HUES64 (cell line): ENCODE results near the gene SSR4.

Experiments used
- H3K27ac ChIP-seq: 2 replicates; pipeline ENCODE4 v1.7.0; 2013; ENCODE audit warnings: low read depth, low read length, inconsistent platforms
- H3K27me3 ChIP-seq: 2 replicates; pipeline ENCODE4 v1.6.1; 2013; ENCODE audit warnings: mild to moderate bottlenecking, low read length; ENCODE audit not compliant: insufficient read depth
- H3K36me3 ChIP-seq: 2 replicates; pipeline ENCODE4 v1.6.1; 2013; ENCODE audit warnings: mild to moderate bottlenecking, low read length; ENCODE audit not compliant: insufficient read depth
- H3K4me1 ChIP-seq: 2 replicates; pipeline ENCODE4 v1.6.1; 2013; ENCODE audit warnings: mild to moderate bottlenecking, low read length, moderate library complexity; ENCODE audit not compliant: insufficient read depth
- H3K4me3 ChIP-seq: 2 replicates; pipeline ENCODE4 v1.5.1; 2013; ENCODE audit warnings: mild to moderate bottlenecking, low read length, moderate library complexity
- H3K9ac ChIP-seq: 2 replicates; pipeline ENCODE4 v1.6.1; 2013; ENCODE audit warnings: mild to moderate bottlenecking, low read depth, low read length
- H3K9me3 ChIP-seq: 2 replicates; pipeline ENCODE4 v1.6.1; 2013; ENCODE audit warnings: low read depth, low read length; ENCODE audit not compliant: insufficient read depth
- WGBS: fragments of 150-250, 120-280 bp; methylation state at CpG from one replicate; pipeline ENCODE4 v1.1.7; 2013; ENCODE audit warnings: missing lambda C conversion rate; 5-methylcytosine and 5-hydroxymethylcytosine counted together

The SSR4 gene

DNA sequence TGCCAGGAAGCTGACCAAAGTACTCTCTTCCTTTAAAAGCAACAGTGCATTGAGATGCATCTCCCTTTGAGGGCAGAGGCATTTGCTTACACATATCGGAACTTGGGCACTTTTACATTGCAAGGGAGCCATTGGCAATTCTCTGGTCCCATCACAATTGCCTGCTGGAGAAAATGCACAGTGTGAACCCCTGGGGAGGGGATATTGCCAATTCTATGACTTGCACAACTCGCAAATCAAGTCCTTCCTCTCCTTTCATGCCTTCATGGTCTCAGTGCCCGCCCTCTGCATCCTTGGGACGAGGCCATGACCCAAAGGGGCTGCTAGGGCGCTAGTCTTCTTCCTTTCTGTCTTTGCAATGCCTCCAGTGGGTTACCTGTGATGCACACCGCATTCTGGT is 50.7 kb downstream of the SSR4 start:
- Histone ChIP-seq H3K27me3 (peaks cover 5% of the 10 kb centered on the region; the same call in 1 of the 2 replicates), H3K27ac (peak overlapping the region; percentile 90), H3K4me3 (peak overlapping the region; percentile 27; the same call in 1 of the 2 replicates), H3K9me3 (no peaks in the 10 kb centered on the region), H3K36me3 (no peaks in the 10 kb centered on the region), H3K9ac (peak overlapping the region; percentile 3; the same call in 1 of the 2 replicates), H3K4me1 (peaks cover 47% of the 10 kb centered on the region)
- 3% methylated on average over 5 of the region's 6 CpGs for WGBS

DNA sequence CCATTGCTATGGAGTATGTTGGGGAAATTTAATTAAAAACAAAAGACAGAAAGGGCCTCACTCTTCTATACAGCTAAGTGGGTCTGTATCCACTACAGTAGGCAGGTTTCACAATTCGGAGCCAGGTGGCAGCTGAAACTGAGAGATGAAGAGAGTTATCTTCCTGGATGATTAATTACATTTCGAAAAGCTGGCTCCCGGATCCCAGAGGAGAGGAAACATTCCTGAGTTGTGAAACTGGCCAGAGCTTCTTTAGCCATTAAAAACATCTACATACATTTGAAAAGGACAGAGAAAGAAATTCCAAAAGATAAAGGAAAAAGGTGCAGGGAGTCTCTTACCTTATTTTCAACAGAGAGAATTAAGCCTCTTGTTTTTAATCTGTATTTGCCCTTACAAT is 51.4 kb downstream of the SSR4 start:
- H3K9ac ChIP-seq, result peak overlapping the region; percentile 61; the same call in 1 of the 2 replicates
- no peaks in the 10 kb centered on the region for H3K36me3 ChIP-seq
- WGBS, result 3% methylated on average over 3 of the region's 3 CpGs
- H3K4me1 ChIP-seq, result peaks cover 47% of the 10 kb centered on the region
- H3K27ac ChIP-seq, result peak overlapping the region; percentile 90
- H3K9me3 ChIP-seq, result no peaks in the 10 kb centered on the region
- peak overlapping the region; percentile 27 for H3K4me3 ChIP-seq
- peaks cover 5% of the 10 kb centered on the region; the same call in 1 of the 2 replicates for H3K27me3 ChIP-seq
